Thyroid gland (tissue), 4 donors: Measurements from ENCODE around the gene IGSF9B.

Source experiments
- CTCF ChIP-seq, 6 experiments: fragments of 200-600 bp in 3 of 6; fragments of 450-650 bp in 3 of 6; sonication (generic) in 3 of 6; IDR thresholded peaks; one replicate each; pipeline ENCODE4 v1.5.1; 2016 to 2019; ENCODE audit warnings: antibody characterized with exemption in 6 of 6, mild to moderate bottlenecking in 2 of 6, inconsistent platforms in 1 of 6, moderate library complexity in 1 of 6
- POLR2A ChIP-seq, 2 donors: fragments of 450-650 bp; IDR thresholded peaks; one replicate each; pipeline ENCODE4 v1.6.1; 2017; ENCODE audit warnings: antibody characterized with exemption in 2 of 2, mild to moderate bottlenecking in 2 of 2, moderate library complexity in 1 of 2

DNA sequence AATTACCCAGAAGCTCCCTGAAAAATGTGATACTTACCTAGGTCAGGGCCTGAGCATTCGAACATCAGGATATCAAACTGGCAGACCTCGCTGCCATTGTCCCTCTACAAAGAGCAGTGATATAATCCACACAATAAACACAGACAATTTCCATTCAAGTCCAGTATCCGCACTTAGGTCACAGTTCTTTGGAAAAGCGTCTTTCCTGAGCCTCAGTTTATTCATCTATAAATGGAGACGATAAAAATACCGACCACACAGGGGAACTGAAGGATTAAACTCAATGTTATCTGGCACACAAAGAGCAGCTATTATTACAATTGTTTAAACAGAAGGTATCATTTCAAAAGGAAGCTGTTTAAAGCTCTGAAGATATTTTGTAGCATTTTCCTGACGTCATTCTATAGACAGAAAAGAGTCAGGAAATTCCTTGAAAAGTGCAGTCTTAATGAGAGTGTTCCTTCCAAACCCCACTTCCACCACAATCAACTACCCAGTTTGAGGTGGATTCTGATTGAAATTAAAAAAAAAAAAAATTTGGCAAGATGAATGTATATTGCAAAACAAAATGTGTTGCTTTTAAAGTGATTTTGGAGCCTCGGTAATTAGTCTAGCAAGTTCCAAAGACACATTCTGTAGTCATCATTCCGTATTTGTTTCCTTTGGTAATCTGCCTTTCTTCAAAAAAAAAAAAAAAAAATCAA is 47.2 kb upstream of the IGSF9B start:
- TF ChIP-seq CTCF (IDR thresholded peaks at IDR 0.05) (no peak), POLR2A (IDR thresholded peaks at IDR 0.05) (no peak)
